NCI-H446 (cell line): ENCODE data around the gene CNPY4.
A peak's percentile ranks its signal among the peaks of the same experiment; 100 is the strongest.
"Not testable (repeated sequence)": the region's sequence is repeated elsewhere in the genome, so short reads cannot be mapped to it uniquely, and the experiment has no call there.

Experiments
- DNase-seq, 2 experiments: peaks; one replicate each; lab custom pipeline; 2025; lab: John Stamatoyannopoulos, UW

The CNPY4 gene

DNA sequence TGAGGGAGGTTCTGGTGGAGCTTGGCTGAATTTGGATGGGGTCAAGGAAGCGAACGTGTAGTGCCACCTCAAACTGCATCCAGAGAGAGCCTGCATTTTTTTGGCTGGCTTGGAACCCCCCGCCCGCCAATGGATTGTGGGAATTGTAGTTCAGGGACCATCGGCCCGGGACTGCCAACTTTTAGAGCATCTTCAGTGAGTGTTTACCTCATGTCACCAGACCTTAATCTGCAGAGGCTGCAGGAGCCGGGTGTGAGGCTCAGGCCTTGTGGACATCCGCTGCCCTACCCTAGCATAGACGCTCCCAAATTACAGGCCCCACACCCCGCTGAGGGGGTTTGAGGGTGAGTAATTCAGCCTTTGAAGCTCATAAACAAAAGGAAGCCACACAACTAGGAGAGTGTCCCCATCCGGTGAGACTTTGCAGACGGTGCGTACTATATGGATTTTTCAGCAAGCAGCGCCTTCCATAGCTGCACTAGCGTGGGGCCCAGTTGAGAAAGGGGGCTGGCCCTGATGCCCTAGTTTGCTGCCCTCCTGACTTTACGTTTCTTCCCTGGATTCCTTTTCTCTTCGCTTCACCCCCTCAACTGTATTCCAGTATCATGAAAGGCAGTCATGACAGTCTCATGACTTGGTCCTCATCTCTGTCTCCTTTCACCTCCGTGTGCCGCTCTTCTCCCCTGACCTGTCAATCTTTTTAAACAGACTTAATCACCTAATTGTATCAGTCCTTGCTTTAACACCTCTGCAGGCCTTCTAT lies 717 bp downstream of the CNPY4 start:
- DNase-seq: peak; percentile 55 to 70

DNA sequence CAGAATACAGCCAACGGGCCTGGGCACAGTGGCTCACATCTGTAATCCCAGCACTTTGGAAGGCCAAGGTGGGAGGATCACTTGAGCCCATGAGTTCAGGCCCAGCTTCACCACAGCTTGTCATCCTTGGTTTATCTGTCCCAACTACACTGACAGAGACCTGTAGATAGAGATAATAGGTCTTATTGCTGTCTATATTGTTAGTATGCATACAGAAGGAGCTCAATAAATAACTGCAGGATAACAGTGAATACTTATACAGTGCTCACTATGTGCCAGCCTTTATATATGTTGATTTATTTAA lies 1.3 kb downstream of the CNPY4 start:
- no peak for DNase-seq

DNA sequence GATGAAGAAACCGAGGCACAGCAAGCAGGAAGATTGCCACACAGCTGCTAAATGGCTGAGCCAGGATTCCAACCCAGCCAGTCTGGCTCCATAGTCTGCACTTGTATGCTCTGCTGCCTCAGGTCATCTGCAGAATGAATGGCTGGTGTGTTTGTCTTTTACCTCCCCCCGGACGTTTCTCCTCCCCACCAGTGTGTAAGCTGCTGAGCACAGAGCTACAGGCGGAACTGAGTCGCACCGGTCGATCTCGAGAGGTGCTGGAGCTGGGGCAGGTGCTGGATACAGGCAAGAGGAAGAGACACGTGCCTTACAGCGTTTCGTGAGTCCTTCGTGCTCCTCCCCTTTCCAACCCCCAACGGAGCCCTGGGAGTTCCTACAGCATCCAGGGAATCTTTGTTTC lies 2.6 kb downstream of the CNPY4 start:
- DNase-seq: no peak

DNA sequence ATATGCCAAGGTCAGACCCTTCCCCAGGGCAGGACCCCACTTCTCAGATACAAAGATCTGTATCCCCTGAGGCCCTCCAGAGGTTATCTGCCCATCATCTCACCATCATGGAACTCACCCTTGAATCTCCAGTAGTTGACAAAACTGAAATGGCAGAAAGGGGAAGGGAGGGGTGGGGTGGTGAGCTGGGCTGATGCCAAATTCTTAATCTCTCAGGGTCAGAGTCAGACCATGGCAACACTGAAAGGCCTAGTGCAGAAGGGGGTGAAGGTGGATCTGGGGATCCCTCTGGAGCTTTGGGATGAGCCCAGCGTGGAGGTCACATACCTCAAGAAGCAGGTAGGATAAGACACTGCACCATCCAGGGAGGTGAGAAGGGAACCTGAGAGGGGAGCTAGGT lies 3.1 kb downstream of the CNPY4 start:
- no peak for DNase-seq

DNA sequence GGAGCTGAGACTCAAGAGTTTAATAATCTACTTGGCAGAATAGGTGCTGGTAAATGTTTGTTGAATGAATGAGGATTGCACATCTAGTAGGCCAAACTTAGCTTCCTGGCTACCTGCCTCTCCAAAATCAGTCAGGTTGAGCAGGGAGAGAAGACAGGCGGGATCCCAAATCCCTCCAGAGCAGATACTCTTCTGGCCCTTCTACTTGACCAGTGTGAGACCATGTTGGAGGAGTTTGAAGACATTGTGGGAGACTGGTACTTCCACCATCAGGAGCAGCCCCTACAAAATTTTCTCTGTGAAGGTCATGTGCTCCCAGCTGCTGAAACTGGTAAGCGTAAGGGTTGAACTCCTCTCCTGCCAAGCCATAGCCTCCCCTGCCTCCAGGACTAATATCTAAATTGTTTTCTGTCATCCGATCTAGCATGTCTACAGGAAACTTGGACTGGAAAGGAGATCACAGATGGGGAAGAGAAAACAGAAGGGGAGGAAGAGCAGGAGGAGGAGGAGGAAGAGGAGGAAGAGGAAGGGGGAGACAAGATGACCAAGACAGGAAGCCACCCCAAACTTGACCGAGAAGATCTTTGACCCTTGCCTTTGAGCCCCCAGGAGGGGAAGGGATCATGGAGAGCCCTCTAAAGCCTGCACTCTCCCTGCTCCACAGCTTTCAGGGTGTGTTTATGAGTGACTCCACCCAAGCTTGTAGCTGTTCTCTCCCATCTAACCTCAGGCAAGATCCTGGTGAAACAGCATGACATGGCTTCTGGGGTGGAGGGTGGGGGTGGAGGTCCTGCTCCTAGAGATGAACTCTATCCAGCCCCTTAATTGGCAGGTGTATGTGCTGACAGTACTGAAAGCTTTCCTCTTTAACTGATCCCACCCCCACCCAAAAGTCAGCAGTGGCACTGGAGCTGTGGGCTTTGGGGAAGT lies 5.1 kb downstream of the CNPY4 start:
- no peak for DNase-seq

DNA sequence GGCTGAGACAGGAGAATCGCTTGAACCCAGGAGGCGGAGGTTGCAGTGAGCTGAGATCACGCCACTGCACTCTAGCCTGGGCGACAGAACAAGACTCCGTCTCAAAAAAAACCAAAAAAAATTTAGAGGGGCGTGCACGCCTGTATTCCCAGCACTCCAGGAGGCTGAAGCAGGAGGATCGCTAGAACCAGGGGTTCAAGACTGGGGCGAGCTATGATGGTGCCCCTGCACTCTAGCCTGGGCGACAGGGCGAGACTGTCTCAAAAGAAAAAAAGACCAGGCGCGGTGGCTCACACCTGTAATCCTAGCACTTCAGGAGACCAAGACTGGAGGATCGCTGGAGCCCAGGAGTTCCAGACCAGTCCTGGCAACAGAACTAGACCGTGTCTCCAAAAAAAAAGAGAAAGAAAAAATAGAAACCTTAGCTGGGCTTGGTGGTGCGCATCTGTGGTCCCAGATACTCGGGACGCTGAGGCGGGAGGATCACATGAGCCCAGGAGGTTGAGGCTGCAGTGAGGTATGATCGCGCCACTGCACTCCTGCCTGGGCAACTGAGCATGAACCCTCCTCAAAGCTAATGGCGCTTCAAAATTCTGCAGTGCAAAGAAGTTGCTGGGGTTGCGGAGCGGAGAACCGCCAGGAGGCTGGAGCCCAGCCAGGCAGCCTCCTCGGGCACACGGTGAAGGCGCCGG lies 7.0 kb downstream of the CNPY4 start:
- no peak for DNase-seq

DNA sequence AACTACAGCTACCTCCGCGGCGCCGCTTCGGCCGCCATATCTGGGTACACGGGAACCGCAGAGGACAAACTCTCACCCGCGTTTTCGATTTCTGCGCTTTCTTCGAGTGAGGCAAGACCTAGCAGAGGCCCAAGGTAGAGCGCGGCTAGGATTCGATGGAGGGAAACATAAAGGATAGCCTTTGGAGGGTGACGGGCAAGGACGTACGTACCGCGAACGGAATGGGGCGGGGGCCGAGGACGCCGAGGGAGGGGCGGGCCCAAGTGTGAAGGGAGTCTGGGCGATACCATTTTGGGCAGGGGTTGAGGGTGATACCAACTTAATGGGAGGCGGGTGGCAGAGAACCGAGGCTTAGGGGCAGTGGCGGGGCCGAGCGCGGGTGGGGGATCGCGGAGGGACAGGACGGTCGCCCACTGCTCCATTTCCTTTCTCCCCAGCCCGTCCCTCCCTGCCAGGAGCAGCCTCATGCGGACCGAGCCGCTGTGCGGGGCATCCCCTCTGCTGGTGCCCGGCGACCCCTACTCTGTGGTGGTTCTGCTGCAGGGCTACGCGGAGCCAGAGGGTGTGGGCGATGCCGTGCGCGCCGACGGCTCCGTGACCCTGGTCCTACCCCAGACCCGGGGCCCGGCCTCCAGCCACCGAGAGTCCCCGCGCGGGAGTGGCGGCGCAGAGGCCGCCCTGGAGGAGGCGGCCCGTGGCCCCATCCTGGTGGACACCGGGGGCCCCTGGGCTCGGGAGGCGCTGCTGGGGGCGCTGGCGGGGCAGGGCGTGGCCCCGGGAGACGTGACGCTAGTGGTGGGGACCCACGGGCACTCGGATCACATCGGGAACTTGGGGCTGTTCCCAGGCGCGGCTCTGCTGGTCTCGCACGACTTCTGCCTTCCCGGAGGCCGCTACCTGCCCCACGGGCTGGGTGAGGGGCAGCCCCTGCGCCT lies 7.8 kb downstream of the CNPY4 start, which contains the start of gene MBLAC1:
Gene MBLAC1 (plus strand): TSS at position 37 of the 935 bp plus-strand sequence. CDS start 429 bp downstream, at position 466.
- DNase-seq: peak; percentile 43 to 85

DNA sequence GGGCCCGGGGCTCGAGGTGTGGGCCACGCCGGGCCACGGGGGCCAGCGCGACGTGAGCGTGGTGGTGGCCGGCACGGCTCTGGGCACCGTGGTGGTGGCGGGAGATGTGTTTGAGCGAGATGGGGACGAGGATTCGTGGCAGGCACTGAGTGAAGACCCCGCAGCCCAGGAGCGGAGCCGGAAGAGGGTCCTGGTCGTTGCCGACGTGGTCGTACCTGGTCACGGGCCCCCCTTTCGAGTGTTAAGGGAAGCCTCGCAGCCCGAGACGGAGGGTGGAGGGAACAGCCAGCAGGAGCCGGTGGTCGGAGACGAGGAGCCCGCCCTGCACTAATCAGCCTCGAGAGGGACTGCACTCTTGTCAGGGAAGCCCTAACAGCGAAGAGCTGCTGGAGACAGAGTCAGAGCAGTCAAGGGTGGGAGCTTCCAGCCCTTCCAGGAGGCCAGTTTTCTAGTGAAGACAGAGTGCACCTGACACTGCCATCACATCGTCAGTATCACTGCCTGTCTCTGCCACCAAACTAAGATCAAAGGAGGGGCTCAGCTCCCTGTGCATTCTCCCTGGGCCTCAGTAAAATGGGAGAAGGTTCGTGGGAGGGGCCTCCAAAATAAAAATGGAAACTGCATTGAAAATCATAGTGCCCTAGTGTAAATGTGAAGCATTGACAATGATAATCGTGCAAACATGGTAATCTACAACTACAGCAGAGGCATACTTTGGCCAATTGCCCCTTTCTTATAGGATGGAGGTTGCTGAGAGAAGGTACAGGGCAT lies 8.6 kb downstream of the CNPY4 start:
- no peak for DNase-seq

DNA sequence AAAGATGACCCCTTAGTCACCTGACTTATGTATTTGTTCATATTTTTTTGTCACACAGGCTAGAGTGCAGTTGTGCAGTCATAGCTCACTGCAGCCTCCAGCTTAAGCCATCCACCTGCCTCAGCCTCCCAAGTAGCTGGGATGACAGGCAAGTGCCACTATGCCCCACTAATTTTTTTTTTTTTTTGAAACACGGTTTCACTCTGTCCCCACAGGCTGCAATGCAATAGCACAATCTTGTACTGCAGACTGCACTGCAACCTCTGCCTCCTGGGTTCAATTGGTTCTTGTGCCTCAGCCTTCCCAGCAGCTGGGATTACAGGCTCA lies 9.2 kb downstream of the CNPY4 start:
- no peak for DNase-seq

DNA sequence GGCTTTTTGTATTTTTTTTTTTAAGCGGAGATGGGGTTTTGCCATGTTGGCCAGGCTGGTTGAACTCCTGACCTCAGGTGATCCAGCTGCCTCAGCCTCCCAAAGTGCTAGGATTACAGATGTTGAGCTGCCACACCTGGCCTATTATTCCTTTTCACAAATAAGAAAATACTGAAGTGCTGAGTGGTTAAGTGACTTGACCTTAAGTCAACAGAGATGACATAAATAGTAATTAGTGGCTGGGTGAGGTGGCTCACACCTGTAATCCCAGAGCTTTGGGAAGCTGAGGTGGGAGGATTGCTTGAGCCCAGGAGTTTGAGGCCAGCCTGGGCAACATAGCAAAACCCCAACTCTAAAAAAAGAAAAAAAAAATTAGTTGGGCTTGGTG lies 10.8 kb downstream of the CNPY4 start:
- DNase-seq: not testable (repeated sequence)

DNA sequence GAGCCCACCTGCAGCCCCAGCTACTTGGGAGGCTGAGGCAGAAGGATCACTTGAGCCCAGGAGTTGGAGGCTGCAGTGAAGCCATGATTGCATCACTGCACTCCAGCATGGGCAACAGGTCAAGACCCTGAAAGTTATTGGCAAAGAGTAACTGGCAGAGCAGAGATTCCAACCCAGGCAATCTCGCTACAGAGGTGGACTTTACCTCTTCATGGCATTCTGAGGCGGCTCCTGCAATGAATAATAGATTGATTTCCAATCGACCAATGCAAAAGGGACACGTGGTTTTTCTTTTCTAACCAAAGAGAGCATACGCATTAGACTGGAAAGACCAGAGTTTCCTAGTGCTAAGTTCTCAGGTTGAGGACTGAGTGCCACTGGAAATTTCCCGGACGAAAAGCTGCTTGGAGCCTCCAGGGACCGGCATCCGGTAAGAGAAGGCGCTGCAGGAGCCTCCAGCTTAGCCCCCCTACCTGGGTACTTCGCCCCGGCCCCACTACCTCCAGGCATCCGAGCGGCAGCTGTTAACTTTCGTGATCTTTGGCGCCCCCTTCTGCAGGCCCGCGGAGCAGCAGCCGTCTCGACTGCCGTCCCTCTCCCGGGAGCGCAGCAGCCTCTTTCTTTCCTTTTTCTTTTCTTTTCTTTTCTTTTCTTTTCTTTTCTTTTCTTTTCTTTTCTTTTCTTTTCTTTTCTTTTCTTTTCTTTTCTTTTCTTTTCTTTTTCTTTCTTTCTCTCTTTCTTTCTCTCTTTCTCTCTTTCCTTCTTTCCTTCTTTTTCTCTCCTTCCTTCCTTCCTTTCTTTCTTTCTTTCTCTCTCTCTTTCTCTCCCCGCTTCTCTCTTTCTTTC lies 11.4 kb downstream of the CNPY4 start:
- DNase-seq: peak; percentile 23 to 70

DNA sequence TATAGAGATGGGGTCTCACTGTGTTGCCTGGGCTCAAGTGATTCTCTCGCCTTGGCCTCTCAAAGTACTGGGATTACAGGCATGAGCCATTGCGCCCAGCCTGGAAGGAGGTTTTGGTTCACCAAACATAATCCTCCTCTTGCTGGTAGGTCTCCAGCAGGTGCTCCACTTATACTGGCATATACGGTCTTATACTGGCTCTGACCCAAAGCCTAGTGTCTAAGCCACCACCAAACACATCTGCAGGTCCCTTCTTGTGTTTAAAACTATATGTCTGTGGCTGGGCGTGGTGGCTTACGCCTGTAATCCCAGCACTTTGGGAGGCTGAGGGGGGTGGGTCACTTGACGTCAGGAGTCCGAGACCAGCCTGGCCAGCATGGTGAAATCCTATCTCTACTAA lies 12.7 kb downstream of the CNPY4 start:
- DNase-seq: no peak

DNA sequence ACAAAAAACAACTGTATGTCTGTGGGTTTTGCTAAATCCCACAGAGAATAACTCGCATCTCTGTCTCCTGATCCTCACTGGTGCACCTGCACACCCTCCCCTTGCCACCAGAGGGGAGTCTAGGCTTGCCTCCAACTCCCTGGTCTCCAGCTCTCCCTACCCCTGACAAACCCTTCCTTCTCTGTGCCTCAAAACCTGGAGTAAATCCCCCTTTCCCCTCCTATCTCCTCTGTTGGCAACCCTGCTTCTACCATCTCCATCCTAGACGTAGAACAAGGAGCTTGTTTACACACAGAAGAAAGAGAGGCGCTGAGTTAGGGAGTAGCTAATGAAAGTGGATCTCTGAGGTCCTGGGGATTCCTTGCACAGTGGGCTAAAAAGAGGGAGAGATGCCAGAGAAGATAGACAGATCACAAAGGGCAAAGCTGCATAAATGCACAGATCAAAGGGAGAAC lies 13.3 kb downstream of the CNPY4 start:
- peak; percentile 7 to 59 for DNase-seq

DNA sequence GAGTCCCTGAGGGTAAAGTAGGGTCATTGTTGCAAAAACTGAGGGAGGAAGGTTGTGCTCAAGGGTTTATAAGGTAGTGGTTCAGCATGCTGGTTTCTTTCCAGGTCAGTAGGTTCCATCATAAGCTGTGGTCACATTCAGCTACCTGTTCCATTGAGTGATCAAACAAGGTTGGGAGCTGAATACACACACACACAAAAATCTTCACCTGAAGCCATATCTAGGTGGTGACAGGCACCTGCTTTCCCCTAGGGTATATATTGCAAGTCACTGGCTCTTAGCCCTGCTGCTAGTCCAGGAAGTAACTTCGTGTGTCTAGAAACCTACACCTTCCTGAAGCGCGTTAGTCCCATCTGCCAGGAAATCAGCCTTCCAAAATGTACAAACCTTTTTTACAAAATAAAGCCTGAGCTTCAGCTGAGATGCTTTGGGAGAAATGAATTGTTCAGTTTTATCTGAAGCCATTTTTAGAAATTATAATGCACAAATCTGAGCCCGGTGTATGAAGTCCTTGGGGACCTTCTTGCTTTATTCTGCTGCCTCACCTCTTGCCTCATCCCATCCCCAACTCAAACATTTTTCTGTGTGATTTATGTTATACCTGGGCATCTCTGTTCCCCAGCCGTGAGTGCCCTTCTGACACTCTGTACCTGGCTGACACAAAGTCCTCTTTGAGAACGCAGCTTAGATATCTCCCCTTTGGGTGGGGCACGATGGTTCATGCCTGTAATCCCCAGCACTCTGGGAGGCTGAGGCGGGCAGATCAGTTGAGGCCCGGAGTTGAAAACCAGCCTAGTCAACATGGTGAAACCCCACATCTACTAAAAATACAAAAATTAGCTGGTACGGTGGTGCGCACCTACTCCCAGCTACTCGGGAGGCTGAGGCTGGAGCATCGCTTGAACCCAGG lies 18.7 kb downstream of the CNPY4 start:
- no peak for DNase-seq

DNA sequence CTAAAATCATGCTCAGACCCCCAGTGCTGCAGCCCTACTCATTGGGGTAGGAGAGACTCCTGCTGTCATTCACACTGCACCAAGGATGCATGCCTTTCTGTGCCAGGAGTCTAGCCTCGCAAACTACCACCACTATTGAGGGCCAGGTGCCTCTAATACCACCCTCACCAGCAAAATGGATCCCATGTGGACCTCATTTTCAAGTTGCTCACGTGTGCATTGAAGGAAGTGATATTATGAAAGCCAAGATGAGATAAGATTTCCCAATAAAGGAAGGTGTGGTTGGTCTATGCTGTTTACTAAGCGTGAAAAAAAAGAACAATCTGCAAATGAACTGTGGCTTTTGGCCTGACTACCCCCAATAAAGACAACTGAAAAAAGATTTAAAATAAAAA lies 22.1 kb downstream of the CNPY4 start:
- DNase-seq: no peak

DNA sequence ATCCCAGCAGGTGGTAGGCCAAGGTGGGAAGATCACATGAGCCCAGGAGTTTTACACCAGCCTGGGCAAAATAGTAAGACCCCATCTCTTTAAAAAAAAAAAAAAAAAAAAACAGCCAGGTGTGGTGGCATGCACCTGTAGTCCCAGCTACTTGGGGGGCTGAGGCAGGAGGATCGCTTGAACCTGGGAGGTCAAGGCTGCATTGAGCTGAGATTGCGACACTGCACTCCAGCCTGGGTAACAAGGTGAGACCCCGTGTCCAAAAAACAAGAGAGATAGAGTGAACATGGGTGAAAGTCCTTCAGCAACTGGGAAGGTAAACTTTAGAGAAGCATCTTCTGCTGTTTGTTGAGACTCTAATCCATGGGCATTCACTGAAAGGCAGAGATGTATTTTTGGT lies 23.0 kb downstream of the CNPY4 start:
- no peak for DNase-seq

DNA sequence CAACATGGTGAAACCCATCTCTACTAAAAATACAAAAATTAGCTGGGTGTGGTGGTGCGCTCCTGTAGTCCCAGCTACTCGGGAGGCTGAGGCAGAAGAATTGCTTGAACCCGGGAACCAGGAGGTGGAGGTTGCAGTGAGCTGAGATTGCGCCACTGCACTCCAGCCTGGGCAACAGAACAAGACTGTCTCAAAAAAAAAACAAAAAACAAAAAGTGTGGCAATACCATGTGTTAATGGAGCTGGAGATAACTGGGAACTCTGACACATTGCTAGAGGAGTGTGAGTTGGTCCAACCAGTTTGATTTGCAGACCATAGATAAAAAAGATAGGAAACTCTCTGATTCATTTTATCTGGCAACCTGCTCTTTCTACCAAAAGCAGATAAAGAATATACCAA lies 26.9 kb downstream of the CNPY4 start:
- DNase-seq: not testable (repeated sequence)

DNA sequence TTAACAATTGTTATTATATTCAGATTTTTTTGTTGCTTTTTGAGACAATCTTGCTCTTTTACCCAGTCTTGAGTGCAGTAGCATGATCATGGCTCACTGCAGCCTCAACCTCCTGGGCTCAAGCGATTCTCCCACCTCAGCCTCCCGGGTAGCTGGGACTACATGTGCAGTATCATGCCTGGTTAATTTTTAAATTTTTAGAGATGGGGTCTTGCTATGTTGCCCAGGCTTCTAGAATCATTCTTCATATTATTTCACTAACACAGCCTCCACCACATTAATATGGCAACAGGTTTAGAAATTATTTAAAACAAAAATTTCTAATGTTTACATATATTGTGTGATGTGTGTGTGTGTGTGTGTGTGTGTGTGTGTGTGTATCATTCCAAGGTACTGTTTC lies 27.8 kb downstream of the CNPY4 start:
- no peak for DNase-seq

DNA sequence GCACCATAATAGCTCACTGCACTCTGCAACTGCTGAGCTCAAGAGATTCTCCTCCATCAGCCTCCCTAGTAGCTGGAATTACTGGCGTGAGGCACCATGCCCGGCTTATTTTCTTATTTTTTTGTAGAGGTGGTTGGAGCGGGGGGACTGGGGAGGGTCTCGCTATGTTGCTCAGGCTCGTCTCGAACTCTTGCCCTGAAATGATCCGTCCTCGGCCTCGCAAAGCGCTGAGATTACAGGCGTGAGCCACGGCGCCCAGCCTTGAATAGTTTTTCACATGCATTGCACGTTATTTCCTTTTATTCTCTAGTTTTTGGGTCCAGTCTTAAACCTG lies 28.8 kb downstream of the CNPY4 start:
- no peak for DNase-seq
